HUES6 (cell line): ENCODE results near the gene SPATA13.

Source experiments
- H3K27ac ChIP-seq: 2 replicates; pipeline ENCODE4 v1.7.0; 2013; ENCODE audit warnings: low read depth, mild to moderate bottlenecking, low read length, inconsistent platforms
- H3K27me3 ChIP-seq: 2 replicates; pipeline ENCODE4 v1.6.1; 2013; ENCODE audit warnings: low read length; ENCODE audit not compliant: control insufficient read depth, insufficient read depth
- H3K36me3 ChIP-seq: 2 replicates; pipeline ENCODE4 v1.6.1; 2013; ENCODE audit warnings: low read length; ENCODE audit not compliant: control insufficient read depth, insufficient read depth
- H3K4me1 ChIP-seq: 2 replicates; pipeline ENCODE4 v1.6.1; 2013; ENCODE audit warnings: low read length; ENCODE audit not compliant: control insufficient read depth, insufficient read depth
- H3K4me3 ChIP-seq: 2 replicates; pipeline ENCODE4 v1.5.1; 2013; ENCODE audit warnings: low read depth, low read length
- H3K9ac ChIP-seq: one replicate; pipeline ENCODE4 v1.6.1; 2013; ENCODE audit warnings: mild to moderate bottlenecking, low read length
- H3K9me3 ChIP-seq: 2 replicates; pipeline ENCODE4 v1.6.1; 2013; ENCODE audit warnings: low read depth, low read length; ENCODE audit not compliant: control insufficient read depth, insufficient read depth

SPATA13 gene

GRCh38 chr13:24142453-24142852 lies 18.1 kb upstream of the SPATA13 start:
- Histone ChIP-seq H3K27me3 (no peaks in the 10 kb centered on the region), H3K36me3 (no peaks in the 10 kb centered on the region), H3K9ac (no peak overlapping the region), H3K9me3 (no peaks in the 10 kb centered on the region), H3K27ac (no peak overlapping the region), H3K4me1 (peaks cover 35% of the 10 kb centered on the region), H3K4me3 (no peak overlapping the region)

- no peaks in the 10 kb centered on the region for H3K27me3 ChIP-seq
- H3K27ac ChIP-seq, result no peak overlapping the region
- H3K9ac ChIP-seq, result no peak overlapping the region
- peaks cover 38% of the 10 kb centered on the region for H3K4me1 ChIP-seq
- no peaks in the 10 kb centered on the region for H3K36me3 ChIP-seq
- H3K4me3 ChIP-seq, result no peak overlapping the region
- no peaks in the 10 kb centered on the region for H3K9me3 ChIP-seq
Measured at GRCh38 chr13:24142886-24143285, 17.6 kb upstream of the SPATA13 start.

- Histone ChIP-seq H3K27ac (no peak overlapping the region), H3K9me3 (no peaks in the 10 kb centered on the region), H3K4me1 (peaks cover 60% of the 10 kb centered on the region), H3K27me3 (no peaks in the 10 kb centered on the region), H3K4me3 (no peak overlapping the region), H3K36me3 (no peaks in the 10 kb centered on the region), H3K9ac (no peak overlapping the region)
Measured at GRCh38 chr13:24145240-24145639, 15.3 kb upstream of the SPATA13 start.

- Histone ChIP-seq H3K27ac (no peak overlapping the region), H3K4me1 (peaks cover 60% of the 10 kb centered on the region), H3K27me3 (no peaks in the 10 kb centered on the region), H3K9ac (no peak overlapping the region), H3K4me3 (no peak overlapping the region), H3K36me3 (no peaks in the 10 kb centered on the region), H3K9me3 (no peaks in the 10 kb centered on the region)
Measured at GRCh38 chr13:24145674-24146073, 14.8 kb upstream of the SPATA13 start.

GRCh38 chr13:24146961-24147569 lies 13.5 kb upstream of the SPATA13 start:
- Histone ChIP-seq H3K4me1 (peaks cover 52% of the 10 kb centered on the region), H3K4me3 (no peak overlapping the region), H3K36me3 (no peaks in the 10 kb centered on the region), H3K9me3 (no peaks in the 10 kb centered on the region), H3K9ac (no peak overlapping the region), H3K27me3 (no peaks in the 10 kb centered on the region), H3K27ac (no peak overlapping the region)

- Histone ChIP-seq H3K4me1 (peaks cover 52% of the 10 kb centered on the region), H3K9me3 (no peaks in the 10 kb centered on the region), H3K4me3 (no peak overlapping the region), H3K36me3 (no peaks in the 10 kb centered on the region), H3K27ac (no peak overlapping the region), H3K9ac (no peak overlapping the region), H3K27me3 (no peaks in the 10 kb centered on the region)
Measured at GRCh38 chr13:24147570-24147963, 13.0 kb upstream of the SPATA13 start.

GRCh38 chr13:24148414-24149235 lies 11.9 kb upstream of the SPATA13 start:
- Histone ChIP-seq H3K4me3 (no peak overlapping the region), H3K36me3 (no peaks in the 10 kb centered on the region), H3K9ac (peak overlapping the region; percentile 55), H3K27ac (peak overlapping the region; percentile 60; the same call in 1 of the 2 replicates), H3K27me3 (no peaks in the 10 kb centered on the region), H3K4me1 (peaks cover 57% of the 10 kb centered on the region), H3K9me3 (no peaks in the 10 kb centered on the region)

- Histone ChIP-seq H3K27ac (peak overlapping the region; percentile 60; the same call in 1 of the 2 replicates), H3K4me3 (no peak overlapping the region), H3K27me3 (no peaks in the 10 kb centered on the region), H3K9ac (peak overlapping the region; percentile 55), H3K9me3 (no peaks in the 10 kb centered on the region), H3K4me1 (peaks cover 57% of the 10 kb centered on the region), H3K36me3 (no peaks in the 10 kb centered on the region)
Measured at GRCh38 chr13:24149246-24150032, 11.1 kb upstream of the SPATA13 start.

GRCh38 chr13:24150572-24150971 lies 9.9 kb upstream of the SPATA13 start:
- no peaks in the 10 kb centered on the region for H3K36me3 ChIP-seq
- no peak overlapping the region for H3K27ac ChIP-seq
- H3K4me1 ChIP-seq, result peaks cover 50% of the 10 kb centered on the region
- no peak overlapping the region for H3K4me3 ChIP-seq
- H3K27me3 ChIP-seq, result no peaks in the 10 kb centered on the region
- no peaks in the 10 kb centered on the region for H3K9me3 ChIP-seq
- H3K9ac ChIP-seq, result no peak overlapping the region

GRCh38 chr13:24151864-24152263 lies 8.7 kb upstream of the SPATA13 start:
- Histone ChIP-seq H3K9me3 (no peaks in the 10 kb centered on the region), H3K9ac (no peak overlapping the region), H3K27ac (no peak overlapping the region), H3K4me3 (no peak overlapping the region), H3K36me3 (no peaks in the 10 kb centered on the region), H3K27me3 (no peaks in the 10 kb centered on the region), H3K4me1 (peaks cover 43% of the 10 kb centered on the region)
